ENCODE data around the gene ADCY2.

DNA sequence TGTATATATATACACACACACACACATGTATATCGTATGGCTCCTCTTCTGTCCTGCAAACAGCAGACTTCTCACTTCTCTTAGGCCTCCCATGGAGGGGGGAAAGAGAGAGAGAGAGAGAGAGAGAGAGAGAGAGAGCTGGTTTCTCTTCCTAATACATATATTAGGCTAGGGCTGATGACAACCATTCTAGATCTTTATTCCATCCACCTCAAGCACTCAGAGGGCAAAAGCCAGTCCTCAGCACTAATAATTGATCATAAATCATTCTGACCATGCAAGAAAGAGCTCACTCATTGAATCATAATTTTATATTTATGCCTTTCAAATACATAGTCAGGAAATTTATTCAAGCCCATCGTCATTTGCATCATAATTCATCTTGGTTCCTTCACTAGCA, 408.0 kb downstream of the ADCY2 start:
- TF ChIP-seq, protein P1, sequence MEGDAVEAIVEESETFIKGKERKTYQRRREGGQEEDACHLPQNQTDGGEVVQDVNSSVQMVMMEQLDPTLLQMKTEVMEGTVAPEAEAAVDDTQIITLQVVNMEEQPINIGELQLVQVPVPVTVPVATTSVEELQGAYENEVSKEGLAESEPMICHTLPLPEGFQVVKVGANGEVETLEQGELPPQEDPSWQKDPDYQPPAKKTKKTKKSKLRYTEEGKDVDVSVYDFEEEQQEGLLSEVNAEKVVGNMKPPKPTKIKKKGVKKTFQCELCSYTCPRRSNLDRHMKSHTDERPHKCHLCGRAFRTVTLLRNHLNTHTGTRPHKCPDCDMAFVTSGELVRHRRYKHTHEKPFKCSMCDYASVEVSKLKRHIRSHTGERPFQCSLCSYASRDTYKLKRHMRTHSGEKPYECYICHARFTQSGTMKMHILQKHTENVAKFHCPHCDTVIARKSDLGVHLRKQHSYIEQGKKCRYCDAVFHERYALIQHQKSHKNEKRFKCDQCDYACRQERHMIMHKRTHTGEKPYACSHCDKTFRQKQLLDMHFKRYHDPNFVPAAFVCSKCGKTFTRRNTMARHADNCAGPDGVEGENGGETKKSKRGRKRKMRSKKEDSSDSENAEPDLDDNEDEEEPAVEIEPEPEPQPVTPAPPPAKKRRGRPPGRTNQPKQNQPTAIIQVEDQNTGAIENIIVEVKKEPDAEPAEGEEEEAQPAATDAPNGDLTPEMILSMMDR (IDR thresholded peaks at IDR 0.05): no peak
- no peak for TF ChIP-seq POLR2A (IDR thresholded peaks at IDR 0.05)

All from heart left ventricle (tissue), 13 donors.